Stimulated activated effector memory CD8-positive, alpha-beta T cell treated with anti-CD3 and anti-CD28 coated beads, Interleukin-12 subunit alpha, Interleukin-12 subunit beta, amount 100 ng/mL, for 72 hours (primary cell): ENCODE measurements around the gene BYSL.
"Not testable (repeated sequence)": the region's sequence is repeated elsewhere in the genome, so short reads cannot be mapped to it uniquely, and the experiment has no call there.

Source experiments
- ATAC-seq: fragments of 150-1000 bp; cut with Tn5 transposase; 2 replicates; pipeline ENCODE4 v1.10.0; 2021
- DNase-seq, 2 donors: peaks; one replicate each; pipeline ENCODE4 v3.0.0; 2021 to 2022; ENCODE audit warnings: low spot score in 2 of 2
- H3K27ac Mint-ChIP-seq: one replicate; pipeline ENCODE4 v1.8.0; 2022; ENCODE audit warnings: mild to moderate bottlenecking, mixed read lengths
- H3K36me3 Mint-ChIP-seq: one replicate; pipeline ENCODE4 v1.8.0; 2022; ENCODE audit warnings: mild to moderate bottlenecking, mixed read lengths
- H3K4me1 Mint-ChIP-seq: one replicate; pipeline ENCODE4 v1.8.0; 2022; ENCODE audit warnings: mixed read lengths
- H3K4me3 Mint-ChIP-seq: one replicate; pipeline ENCODE4 v1.8.0; 2022; ENCODE audit warnings: mild to moderate bottlenecking, mixed read lengths
- H3K9me3 Mint-ChIP-seq: one replicate; pipeline ENCODE4 v1.8.0; 2022; ENCODE audit warnings: mixed read lengths

BYSL gene

DNA sequence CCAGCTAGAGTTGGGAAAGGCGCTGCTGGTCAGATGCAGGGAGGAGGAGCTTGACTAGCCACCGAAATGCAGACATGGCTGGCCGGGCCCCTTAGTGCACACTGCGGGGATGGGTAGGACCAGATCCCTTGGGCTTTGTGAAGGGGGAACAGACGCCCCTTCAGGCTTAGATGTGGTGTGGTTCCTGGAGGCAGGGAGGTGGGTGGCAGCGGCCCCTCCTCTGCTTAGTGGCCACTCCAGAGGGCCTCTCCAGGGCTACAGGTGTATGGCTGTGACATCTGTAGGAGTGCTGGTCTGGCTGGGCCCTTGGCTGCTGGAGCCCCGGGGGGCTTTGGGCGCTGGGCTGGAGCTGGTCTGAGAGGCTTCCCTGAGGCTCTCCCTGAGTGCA lies 14.4 kb downstream of the BYSL start:
- peaks cover 98% of the 10 kb centered on the region for H3K36me3 Mint-ChIP-seq
- ATAC-seq (no peak), DNase-seq (no peak)
- H3K9me3 Mint-ChIP-seq: no peaks in the 10 kb centered on the region
- peaks cover 75% of the 10 kb centered on the region for H3K4me1 Mint-ChIP-seq
- peak overlapping the region; percentile 95 for H3K27ac Mint-ChIP-seq
- peak overlapping the region; percentile 99 for H3K4me3 Mint-ChIP-seq

GRCh38 chr6:41936073-41936837 lies 15.0 kb downstream of the BYSL start:
- DNase-seq (peak; percentile 56 to 88), ATAC-seq (peak; percentile 89)
- peak overlapping the region; percentile 99 for H3K4me3 Mint-ChIP-seq
- H3K4me1 Mint-ChIP-seq: peaks cover 72% of the 10 kb centered on the region
- H3K36me3 Mint-ChIP-seq: peaks cover 98% of the 10 kb centered on the region
- peak overlapping the region; percentile 95 for H3K27ac Mint-ChIP-seq
- H3K9me3 Mint-ChIP-seq: no peaks in the 10 kb centered on the region

DNA sequence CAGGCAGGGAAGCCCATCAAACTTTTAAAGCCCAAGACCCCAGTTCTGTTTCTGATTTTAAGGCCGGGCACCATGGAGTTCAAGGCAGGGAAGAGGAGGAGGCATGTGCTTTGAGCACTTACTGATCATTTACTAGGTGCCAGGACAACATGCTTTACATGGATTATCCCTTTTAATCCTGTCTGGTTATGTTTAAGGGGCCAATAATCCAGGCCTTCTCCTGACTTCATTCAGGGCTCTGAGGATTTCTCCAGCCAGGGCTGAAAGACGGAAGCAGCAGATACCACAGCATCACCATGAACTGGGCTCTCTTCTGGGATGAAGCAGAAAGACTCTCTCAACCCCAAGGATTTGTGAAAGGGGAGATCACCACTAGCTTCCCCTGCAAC lies 16.2 kb downstream of the BYSL start:
- DNase-seq (no peak), ATAC-seq (no peak)
- peak overlapping the region; percentile 95 for H3K27ac Mint-ChIP-seq
- peaks cover 94% of the 10 kb centered on the region for H3K36me3 Mint-ChIP-seq
- peak overlapping the region; percentile 99 for H3K4me3 Mint-ChIP-seq
- H3K4me1 Mint-ChIP-seq: peaks cover 76% of the 10 kb centered on the region
- no peaks in the 10 kb centered on the region for H3K9me3 Mint-ChIP-seq

DNA sequence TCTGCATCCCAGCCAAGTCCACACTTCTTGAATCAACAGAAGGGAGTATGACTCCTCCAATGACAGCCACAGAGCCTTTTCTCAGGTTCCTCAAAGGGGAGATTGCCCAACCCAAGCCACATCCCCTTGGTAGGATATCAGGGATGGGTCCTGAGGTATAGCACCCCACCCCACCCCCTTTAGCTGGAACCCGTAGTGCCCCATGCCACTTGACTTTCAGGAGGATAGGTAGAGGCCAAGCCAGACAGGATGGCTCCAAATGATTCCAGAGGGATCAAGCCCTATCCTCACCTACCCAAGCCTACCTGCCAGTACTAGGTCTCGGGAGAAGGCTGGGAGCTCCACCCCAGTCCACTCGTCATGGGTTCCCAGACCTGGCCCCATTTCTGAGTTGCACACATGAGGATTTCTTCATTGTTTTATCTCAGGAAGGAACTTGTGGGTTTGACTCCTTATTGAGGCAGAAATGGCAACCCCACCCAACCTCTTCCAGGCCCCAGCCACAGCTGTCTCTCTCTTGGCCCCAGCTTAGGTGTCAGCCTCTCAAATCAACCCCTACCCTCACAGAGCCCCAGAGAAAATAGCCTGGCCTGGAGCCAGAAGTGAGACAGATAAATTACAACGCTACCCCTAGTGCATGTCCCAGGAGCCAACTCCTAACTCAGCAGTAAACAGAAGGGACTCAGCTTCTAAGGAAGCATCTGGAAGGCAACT lies 16.7 kb downstream of the BYSL start:
- Mint-ChIP-seq H3K4me3 (peak overlapping the region; percentile 99), H3K9me3 (no peaks in the 10 kb centered on the region), H3K36me3 (peaks cover 88% of the 10 kb centered on the region), H3K27ac (peak overlapping the region; percentile 95), H3K4me1 (peaks cover 75% of the 10 kb centered on the region)
- ATAC-seq (no peak), DNase-seq (no peak)

GRCh38 chr6:41938590-41939175 lies 17.4 kb downstream of the BYSL start:
- Mint-ChIP-seq H3K36me3 (peaks cover 82% of the 10 kb centered on the region), H3K27ac (peak overlapping the region; percentile 95), H3K4me3 (peak overlapping the region; percentile 99), H3K9me3 (no peaks in the 10 kb centered on the region), H3K4me1 (peaks cover 72% of the 10 kb centered on the region)
- no peak for DNase-seq
- no peak for ATAC-seq

DNA sequence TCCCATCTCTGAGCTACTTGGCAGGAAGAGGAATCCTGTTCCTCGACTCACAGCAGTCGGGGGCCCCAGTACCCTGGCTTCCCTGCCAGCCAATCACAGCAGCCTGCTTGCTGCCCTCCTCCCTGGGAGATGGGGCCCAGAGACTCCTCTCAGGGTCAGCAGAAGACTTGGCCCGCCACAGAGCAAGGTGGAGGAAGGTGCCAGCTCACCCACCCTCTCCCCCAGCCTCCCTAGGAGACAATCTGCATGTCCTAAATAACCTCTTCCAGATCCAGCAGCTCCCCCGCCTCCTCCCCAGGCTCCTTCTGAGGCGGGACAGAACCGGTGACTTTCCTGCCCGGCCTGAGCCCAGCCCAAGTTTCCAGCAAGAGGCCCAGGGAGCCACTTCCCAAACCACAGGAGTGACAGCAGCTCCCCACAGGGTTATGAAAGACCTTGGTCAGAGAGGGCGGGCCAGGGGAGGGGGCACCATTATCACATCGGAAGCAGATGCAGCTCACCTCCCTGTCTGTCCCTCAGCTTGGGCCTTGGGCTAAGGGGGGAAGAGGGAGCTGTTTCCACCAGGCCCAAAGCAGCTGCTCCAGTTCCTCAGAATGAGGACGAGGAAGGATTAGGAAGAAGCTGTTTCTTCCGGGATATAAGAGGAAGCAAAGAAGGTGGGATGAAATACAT lies 18.0 kb downstream of the BYSL start:
- Mint-ChIP-seq H3K36me3 (peaks cover 75% of the 10 kb centered on the region), H3K4me1 (peaks cover 70% of the 10 kb centered on the region), H3K4me3 (peak overlapping the region; percentile 99), H3K27ac (peak overlapping the region; percentile 95), H3K9me3 (no peaks in the 10 kb centered on the region)
- DNase-seq (peak in 1 of 2 donors; percentile 71), ATAC-seq (no peak)

DNA sequence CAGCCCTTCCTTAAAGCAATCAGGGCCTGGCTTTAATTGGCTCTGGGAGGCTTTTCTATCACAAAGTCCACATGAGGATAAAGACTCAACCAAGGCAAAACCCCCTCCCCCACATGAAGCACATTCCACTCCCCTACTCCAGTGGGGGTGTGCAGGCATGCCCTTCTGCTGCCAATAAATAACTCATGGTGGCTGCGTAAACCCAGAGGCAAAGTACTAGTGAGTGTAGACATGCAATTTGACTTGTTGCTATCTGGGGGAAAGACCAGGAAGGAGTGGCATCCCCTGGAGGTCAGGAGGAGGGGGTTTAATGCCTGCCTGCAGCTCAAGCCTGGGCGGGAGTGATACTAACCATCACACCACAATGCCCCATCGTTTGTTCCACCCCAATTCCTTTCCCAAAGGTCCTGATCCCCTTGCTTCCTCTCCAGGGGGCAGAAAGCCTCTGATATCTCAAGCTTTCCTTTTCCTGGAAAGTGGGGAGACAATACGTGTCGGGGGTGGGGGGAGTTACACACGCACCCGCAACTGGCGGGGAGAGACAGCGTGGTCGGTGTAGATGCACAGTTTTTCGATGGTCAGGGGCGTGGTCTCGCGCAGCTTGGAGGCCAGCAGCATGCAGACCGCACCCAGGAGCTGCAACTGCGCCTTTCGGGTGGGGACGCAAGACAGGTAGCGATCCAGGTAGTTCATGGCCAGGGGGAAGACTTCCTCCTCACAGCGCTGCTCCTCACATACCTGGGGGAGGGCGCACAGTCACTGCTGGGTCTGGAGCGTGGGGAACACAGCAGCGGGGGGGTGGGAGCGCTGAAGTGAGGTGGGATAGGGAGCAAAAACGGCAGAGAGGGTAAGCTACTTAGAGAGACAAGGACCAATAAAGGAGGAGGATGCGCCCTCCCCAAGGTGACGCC lies 18.8 kb downstream of the BYSL start:
- peaks cover 62% of the 10 kb centered on the region for H3K4me1 Mint-ChIP-seq
- H3K27ac Mint-ChIP-seq: peak overlapping the region; percentile 95
- H3K36me3 Mint-ChIP-seq: peaks cover 67% of the 10 kb centered on the region

GRCh38 chr6:41940759-41941279 lies 19.5 kb downstream of the BYSL start:
- ATAC-seq (no peak), DNase-seq (peak in 1 of 2 donors; percentile 72)
- peak overlapping the region; percentile 95 for H3K27ac Mint-ChIP-seq
- H3K4me1 Mint-ChIP-seq: peaks cover 55% of the 10 kb centered on the region
- peaks cover 60% of the 10 kb centered on the region for H3K36me3 Mint-ChIP-seq
- H3K9me3 Mint-ChIP-seq: no peaks in the 10 kb centered on the region
- peak overlapping the region; percentile 99 for H3K4me3 Mint-ChIP-seq

More for the DNA sequence above, 18.8 kb downstream of the BYSL start:
- ATAC-seq (no peak), DNase-seq (peak in 1 of 2 donors; percentile 68)
- H3K4me3 Mint-ChIP-seq: peak overlapping the region; percentile 99
- H3K9me3 Mint-ChIP-seq: no peaks in the 10 kb centered on the region

DNA sequence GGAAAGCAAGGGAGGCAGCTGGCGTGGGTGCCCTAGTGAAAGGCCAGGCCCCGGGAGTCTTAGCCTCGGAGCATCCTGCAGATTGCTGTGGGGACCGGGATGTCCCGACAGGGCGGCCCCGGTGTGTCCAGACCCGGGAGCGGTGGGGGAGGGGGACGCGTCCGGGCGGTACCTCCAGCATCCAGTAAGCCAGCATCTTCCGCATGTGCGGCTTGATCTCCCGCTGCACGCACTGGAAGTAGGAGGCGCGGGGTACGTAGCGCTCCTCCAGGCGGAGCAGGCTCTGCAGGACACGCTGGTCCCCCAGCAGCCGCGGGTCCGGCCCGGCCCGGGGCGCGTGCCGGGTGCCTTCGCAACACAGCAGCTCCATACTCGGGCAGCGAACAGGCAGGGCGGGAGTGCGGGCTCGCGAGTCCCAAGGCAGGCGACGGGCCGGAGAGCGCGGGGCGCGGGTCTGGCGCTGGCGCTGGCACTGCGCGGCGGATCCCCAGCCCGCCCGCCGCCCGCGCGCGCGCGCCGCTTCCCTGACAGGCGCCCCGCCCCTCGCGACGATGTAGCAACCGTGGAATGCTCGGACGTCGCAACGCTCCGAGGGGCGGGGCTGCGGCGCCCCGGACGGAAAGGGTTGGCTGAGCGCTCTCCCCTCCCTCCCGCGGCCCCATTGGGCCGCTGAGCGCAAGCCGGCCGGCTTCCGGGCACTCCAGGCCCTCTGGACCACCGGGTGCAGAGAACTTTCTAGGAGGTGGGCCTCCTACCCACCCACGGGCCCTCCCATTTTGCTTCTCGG lies 20.2 kb downstream of the BYSL start, which contains the start of gene CCND3:
Gene CCND3 (minus strand): TSS at position 529 of the 787 bp plus-strand sequence. CDS start 159 bp downstream, at position 370.
- H3K9me3 Mint-ChIP-seq: no peaks in the 10 kb centered on the region
- H3K27ac Mint-ChIP-seq: peak within 1 kb of the TSS; percentile 95
- DNase-seq: peak; percentile 83 to 91
- ATAC-seq: peak; percentile 91
- peaks cover 49% of the 10 kb centered on the region for H3K4me1 Mint-ChIP-seq
- H3K36me3 Mint-ChIP-seq: peaks cover 54% of the 10 kb centered on the region
- H3K4me3 Mint-ChIP-seq: peak within 1 kb of the TSS; percentile 99

- ATAC-seq (peak; percentile 72), DNase-seq (no peak)
- Mint-ChIP-seq H3K36me3 (peaks cover 49% of the 10 kb centered on the region), H3K9me3 (no peaks in the 10 kb centered on the region), H3K27ac (peak overlapping the region; percentile 89), H3K4me3 (peak overlapping the region; percentile 99), H3K4me1 (peaks cover 43% of the 10 kb centered on the region)
Measured at GRCh38 chr6:41942067-41942851, 21.0 kb downstream of the BYSL start.

DNA sequence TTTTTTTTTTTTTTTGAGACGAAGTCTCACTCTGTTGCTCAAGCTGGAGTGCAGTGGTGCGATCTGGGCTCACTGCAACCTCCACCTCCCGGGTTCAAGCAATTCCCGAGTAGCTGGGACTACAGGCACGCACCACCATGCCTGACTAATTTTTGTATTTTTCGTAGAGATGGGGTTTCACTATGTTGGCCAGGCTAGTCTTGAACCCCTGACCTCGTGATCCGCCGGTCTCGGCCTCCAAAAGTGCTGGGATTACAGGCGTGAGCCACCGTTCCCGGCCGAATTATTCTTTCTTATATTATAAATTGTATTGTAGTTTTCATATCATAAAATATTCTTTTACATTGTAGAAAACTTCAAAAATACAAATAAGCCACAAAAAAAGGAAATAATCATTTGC lies 21.6 kb downstream of the BYSL start:
- peak overlapping the region; percentile 99 for H3K4me3 Mint-ChIP-seq
- ATAC-seq, DNase-seq, H3K9me3 Mint-ChIP-seq: not testable (repeated sequence)
- peaks cover 43% of the 10 kb centered on the region for H3K4me1 Mint-ChIP-seq
- H3K36me3 Mint-ChIP-seq: peaks cover 49% of the 10 kb centered on the region
- peak overlapping the region; percentile 89 for H3K27ac Mint-ChIP-seq

- H3K4me3 Mint-ChIP-seq: no peak overlapping the region
- H3K27ac Mint-ChIP-seq: no peak overlapping the region
- no peak for ATAC-seq
- peaks cover 42% of the 10 kb centered on the region for H3K4me1 Mint-ChIP-seq
- no peak for DNase-seq
- H3K9me3 Mint-ChIP-seq: no peaks in the 10 kb centered on the region
- H3K36me3 Mint-ChIP-seq: peaks cover 45% of the 10 kb centered on the region
Measured at GRCh38 chr6:41943456-41943855, 22.2 kb downstream of the BYSL start.
